DND-41 (cell line): ENCODE data around the gene POLG2.

Experiments
- CTCF ChIP-seq: IDR thresholded peaks from 2 replicates; pipeline ENCODE4 v1.5.1; 2012; ENCODE audit warnings: borderline replicate concordance, low read length, moderate library complexity, mild to moderate bottlenecking; ENCODE audit not compliant: poor library complexity, severe bottlenecking; ENCODE audit errors: extremely low read depth
- EZH2 ChIP-seq: IDR thresholded peaks from 3 replicates; pipeline ENCODE4 v1.6.1; 2012; ENCODE audit warnings: borderline replicate concordance, low read depth, mild to moderate bottlenecking, moderate library complexity, low read length, inconsistent platforms; ENCODE audit not compliant: severe bottlenecking

GRCh38 chr17:64509179-64509578 lies 12.3 kb upstream of the POLG2 start:
- no peak for TF ChIP-seq CTCF
- no peak for TF ChIP-seq EZH2
